ENCODE data around the gene MMP17.
A peak's percentile ranks its signal among the peaks of the same experiment; 100 is the strongest.
"Not testable (repeated sequence)": the region's sequence is repeated elsewhere in the genome, so short reads cannot be mapped to it uniquely, and the experiment has no call there.

MMP17 gene

DNA sequence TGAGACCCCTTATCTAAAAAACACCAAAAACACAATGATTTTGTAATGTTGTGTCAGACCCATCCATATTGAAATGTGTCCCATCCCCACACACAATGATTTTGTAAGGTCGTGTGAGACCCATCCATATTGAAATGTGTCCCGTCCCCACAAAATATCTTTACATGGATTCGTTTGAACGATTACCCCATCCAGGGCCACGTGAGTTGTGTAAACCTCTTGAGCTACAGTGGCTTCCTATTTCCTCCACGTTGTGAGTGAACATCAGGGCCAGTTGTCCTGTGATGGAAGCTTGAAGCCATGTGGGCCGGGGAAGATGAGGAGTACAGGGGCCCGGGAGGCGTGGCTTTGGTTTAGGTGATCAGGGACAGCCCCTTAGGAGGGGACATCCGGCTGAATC lies 39.3 kb downstream of the MMP17 start:
- no peak for DNase-seq

DNA sequence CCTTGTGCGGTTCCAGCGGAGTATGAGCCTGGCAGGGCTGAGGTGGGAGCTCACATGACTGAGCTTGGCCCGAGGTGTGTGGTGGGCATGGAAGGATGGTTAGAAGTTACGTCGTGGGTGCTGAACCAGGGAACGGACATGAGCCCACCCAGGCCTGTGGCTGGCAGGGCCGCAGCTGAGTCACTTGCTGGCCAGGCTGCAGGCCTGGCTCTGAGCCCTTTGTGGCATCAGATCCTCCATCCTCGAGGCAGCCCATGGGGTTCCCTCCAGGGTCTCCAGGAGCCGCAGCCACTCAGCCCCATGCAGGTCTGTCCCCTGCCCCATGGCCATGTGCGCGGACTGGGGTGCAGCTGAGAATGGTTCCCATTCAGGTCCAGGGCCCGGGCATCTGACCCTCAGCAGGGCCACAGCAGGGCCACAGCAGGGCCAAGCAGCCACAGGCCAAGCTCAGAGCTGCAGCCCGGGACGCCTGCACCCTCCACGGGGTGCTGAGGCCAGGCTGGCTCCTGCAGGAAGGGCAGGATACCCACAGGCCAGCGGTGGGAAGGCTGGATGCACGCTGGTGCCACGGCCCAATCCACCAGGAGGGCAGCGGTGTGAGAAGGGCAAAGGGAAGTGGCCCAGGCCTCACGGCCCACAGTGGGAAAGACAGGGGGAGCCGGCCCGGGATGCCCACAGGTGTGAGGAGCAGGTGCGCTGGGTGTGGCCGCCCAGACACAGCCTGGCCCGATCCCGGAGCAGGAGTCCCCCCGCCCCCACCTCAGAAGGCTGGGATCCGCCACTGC lies 39.9 kb downstream of the MMP17 start:
- no peak for DNase-seq

DNA sequence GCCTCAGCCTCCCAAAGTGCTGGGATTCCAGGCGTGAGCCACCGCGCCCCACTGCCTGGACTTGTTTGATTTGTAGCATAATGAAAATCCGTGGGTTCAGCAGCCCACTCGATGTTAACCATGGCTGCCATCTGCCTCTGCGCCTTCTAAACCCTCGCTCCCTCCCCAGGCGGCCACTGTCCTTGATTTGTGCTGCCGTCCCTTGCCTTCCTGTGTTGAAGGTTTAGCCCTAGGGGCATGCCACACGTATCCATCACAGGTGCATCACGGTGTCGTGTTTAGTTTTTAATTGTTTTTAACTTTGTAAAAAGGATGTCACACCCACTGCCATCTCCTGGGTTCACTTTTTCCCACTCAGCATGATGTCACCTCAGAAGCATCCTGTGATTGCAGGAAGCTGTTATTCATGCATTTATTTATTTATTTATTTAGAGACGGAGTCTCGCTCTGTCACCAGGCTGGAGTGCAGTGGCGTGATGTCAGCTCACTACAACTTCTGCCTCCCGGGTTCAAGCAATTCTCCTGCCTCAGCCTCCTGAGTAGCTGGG lies 41.8 kb downstream of the MMP17 start:
- DNase-seq = no peak

DNA sequence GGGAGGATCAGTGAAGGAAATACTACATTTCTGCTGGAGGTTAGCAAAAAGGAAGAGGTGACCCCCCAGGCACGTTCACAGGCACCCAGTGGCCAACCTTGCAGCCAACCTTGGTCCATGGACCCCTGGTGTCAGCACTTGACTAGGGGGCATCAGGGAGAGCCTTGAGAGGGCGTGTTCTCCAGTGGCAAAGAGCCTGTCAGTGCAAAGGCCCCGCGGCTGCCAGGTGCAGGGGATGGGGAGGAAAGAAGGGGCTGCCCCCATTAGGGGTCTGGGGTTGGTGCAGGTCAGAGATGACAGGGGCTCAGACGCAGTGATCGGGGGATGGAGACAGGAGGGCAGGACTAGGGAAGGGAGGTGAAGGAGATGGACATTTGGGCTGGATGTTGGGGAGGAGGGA lies 43.5 kb downstream of the MMP17 start:
- DNase-seq = no peak

DNA sequence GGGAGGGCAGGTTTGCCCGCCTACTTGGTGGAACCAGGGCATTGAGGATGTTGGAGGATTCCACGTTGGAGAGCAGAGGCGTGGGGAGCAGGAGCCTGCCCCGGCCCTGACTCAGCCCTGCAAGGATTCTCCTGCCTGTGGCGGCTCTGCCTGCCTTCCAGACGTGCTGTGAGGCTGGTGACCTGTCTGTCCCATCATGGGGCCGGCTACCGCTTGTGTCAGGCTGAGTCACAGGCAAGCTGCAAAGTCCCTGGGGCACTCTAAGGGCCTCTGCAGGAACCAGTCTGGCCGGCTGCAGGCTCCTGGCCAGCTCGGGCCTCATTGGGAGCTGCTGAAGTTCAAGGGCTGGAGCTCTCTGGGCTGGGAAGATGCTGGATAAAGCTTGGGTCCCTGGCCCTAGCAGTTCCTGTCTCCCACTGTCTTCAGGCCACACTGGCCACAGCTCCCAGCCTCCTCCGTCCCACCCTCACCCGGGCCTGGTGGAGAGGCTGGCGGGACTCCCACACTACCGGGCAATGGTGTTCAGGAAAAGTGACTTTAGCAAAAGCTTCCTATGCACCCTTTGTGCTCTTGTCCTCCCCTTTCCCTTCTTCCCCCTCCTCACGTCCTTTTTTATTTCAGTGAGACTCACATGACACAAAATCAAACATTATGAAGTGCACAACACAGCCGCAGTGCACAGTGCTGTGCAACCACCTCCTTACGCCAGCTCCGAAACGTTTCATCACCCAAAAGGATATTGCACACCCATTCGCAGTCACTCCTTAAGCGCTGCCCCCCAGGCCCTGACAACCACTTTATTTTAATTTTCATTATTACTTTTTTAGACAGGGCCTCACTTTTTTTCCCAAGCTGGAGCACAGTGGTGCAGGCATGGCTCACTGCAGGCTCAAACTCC lies 44.2 kb downstream of the MMP17 start:
- no peak for DNase-seq

DNA sequence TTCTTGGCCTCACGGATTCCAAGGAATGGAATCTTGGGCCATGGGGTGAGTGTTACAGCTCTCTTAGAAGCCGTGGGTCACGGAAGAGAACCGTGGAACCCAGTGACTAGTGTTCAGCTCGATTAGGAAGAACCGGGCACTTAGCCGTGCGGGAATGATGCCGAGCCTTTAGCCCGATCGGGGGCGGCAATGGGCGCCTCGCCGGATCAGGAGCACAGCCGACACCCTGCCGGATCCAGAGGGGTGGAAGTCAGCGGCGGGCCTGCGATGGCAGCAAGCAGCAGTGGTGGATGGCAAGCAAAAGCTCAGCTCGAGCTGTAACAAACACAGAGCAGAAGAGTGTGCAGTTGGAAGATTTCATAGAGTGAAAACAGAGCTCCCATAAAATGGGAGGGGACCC lies 45.1 kb downstream of the MMP17 start:
- no peak for DNase-seq

DNA sequence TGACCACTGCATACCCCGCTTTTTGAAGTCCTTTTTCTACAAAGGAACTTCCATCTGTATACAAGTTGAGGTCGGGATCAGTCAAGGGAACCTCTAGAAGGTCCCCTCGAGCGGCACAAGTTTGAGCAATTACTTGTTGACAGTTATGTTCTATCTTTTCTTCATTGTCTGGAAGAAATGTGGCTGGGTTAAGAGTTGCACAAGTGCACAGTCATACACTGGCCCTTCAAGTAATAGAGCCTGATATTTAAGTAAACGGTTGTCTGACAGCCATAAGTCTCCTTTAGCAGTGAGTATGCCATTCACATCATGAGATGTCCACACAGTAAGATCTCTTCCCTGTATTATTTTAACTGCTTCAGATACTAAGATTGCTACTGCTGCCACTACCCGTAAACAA lies 46.8 kb downstream of the MMP17 start:
- not testable (repeated sequence) for DNase-seq

DNA sequence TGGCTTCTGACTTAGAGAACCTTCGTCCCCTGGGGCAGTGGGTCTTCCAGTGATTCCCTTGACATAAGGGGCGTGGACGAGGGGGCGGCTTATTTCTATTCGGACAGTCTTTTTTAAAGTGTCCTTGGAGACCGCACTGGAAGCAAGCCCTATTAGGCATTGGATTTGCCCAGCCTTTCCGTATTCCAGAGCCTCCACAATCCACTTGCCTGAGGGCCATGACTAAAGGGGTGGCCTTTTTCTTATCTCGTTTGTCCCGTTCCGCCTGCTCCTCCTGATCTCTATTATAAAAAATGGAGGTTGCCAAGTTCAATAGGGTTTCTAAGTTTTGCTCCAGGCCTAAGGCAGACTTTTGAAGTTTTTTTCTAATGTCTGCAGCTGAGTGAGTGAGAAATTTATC lies 49.0 kb downstream of the MMP17 start:
- not testable (repeated sequence) for DNase-seq

DNA sequence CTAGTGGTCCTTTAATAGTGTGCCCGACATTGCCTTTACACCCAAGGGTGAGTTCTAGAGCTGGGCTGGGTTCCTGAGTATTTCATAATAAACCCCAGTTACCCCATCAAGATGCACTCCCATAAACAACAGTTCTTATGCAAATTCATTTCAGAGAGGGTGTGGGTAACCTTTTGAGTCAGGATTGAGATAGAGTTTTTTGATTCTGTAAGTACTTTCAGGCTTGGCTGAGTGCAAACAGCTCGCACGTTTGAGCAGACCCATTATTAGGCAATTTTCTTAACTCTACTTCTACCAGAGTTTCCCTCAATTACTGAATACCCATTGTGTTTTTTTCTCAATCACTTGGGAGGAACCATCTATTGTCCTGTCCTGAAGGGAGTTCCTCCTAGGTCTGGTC lies 50.2 kb downstream of the MMP17 start:
- DNase-seq = not testable (repeated sequence)

DNA sequence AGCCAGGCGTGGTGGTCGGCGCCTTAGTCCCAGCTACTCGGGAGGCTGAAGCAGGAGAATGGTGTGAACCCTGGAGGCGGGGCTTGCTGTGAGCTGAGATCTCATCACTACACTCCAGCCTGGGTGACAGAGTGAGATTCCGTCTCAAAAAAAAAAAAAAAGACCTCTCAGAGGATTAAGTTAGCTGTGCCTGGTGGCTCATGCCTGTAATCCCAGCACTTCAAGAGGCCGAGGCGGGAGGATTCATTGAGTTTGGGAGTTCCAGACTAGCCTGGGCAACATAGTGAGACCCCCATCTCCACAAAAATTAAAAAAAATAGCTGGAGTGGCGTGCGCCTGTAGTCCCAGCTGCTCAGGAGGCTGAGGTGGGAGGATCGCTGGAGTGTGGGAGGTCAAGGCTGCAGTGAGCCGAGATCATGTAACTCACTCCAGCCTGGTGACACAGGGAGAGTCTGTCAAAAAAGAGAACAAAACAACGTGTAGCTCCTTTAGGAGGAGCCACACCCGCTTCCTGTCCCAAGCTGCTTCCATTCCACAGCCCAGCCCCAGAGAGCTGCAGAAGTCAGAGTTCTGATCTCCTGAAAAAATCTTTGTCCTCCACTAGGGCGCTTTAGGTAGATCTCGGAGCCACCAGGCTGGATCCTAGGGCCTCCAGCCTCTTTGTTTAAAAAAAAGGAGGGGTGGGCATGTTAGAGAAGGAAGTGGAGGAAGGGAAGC lies 54.8 kb downstream of the MMP17 start:
- no peak for DNase-seq

DNA sequence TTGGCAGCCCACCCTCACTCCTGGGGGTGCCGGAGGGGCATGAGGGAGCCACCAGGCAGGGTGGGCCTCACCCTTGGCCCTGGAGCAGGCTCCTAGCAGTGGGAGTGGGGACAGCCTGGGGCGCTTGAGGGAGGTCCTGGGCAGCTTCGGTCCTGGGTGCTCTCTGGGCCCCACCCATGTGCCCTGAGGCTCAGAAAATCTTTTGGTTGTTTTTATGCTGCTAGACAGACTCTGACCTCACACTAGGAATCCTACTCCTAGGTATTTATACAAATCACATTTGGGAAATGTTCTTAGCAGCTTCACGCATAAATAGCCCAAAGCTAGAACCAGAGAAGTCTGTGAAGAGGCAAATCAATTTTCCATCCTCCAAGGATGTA lies 55.3 kb downstream of the MMP17 start:
- no peak for DNase-seq

DNA sequence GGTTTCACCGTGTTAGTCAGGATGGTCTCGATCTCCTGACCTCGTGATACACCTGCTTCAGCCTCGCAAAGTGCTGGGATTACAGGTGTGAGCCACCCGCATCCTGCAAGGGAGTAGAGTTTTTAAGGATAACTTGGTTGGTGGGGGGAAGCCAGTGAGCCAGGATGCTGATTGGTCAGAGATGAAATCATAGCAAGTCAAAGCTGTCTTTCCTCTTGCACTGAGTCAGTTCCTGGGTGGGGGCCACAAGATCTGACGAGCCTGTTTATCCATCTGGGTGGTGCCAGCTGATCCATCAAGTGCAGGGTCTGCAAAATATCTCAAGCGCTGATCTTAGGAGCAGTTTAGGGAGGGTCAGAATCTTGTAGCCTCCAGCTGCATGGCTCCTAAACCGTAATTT lies 56.9 kb downstream of the MMP17 start:
- DNase-seq = not testable (repeated sequence)

DNA sequence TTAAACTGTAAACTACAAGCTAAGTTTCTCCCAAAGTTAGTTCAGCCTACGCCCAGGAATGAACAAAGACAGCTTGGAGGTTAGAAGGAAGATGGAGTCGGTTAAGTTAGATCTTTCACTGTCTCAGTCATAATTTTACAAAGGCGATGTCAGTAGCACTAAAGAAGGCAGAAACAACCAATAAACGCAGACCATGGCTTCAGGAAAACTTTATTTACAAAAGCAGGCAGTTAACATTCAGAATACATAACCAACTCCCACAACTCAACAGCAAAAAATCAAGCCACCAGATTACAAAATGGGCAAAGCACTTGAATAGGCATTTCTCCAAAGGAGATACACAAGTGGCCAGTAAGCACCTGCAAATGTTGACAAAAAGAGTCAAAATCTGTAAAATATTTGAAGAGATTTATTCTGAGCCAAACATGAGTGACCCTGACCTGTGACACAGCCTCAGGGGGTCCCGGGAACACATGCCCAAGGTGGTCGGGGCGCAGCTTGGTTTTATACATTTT lies 57.4 kb downstream of the MMP17 start:
- DNase-seq = no peak

DNA sequence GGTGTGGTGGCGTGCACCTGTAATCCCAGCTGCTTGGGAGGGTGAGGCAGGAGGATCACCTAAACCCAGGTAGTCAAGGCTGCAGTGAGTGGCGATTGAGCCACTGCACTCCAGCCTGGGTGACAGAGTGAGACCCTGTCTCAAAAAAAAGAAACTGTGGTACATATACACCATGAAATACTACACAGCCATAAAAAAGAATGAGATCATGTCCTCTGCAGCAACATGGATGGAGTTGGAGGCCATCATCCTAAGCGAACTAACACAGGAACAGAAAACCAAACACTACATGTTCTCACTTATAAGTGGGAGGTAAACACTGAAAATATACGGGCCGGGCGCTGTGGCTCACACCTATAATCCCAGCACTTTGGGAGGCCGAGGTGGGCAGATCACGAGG lies 63.5 kb downstream of the MMP17 start:
- not testable (repeated sequence) for DNase-seq

DNA sequence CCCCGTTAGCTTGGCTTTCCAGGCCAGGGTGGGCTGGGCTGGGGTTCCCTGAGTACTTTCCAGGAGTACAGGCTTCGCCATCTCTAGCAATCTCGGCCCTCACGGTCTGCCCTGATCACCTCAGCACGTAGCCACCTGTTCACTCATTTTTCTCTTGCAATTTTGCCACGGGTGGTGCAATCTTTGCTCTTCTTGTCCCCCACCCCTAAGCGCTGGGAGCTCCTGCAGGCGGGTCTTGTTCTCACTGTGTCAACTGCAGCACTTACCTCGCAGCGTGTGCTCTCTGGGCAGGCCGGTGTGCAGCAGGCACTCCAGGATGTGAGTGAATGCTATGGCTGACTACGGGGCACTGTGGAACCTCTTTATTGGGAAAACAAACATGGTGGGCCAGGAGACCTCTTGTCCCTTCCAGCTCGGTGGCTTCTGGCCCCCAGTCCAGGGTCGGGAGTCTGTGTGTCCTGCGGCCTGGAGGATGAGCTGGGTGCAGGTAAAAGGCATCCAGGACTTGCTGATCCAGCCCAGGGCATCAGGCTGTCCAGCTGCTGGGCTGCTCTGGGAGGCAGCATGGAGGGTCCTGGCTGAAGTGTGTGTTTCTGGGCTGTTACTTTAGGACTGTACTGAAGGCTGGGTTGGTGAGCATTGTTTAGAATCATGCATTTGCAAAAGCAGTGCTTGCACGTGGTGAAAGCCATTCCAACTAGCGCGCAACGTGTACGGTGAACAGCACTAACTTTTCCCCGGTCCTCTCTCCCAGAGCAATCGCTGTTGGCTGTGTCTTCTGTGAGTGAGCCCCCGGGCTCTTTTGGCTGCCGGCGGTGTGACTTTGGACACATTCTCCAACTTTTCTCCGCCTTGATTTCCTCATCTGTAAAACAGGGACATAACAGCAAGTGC lies 64.8 kb downstream of the MMP17 start:
- no peak for DNase-seq

DNA sequence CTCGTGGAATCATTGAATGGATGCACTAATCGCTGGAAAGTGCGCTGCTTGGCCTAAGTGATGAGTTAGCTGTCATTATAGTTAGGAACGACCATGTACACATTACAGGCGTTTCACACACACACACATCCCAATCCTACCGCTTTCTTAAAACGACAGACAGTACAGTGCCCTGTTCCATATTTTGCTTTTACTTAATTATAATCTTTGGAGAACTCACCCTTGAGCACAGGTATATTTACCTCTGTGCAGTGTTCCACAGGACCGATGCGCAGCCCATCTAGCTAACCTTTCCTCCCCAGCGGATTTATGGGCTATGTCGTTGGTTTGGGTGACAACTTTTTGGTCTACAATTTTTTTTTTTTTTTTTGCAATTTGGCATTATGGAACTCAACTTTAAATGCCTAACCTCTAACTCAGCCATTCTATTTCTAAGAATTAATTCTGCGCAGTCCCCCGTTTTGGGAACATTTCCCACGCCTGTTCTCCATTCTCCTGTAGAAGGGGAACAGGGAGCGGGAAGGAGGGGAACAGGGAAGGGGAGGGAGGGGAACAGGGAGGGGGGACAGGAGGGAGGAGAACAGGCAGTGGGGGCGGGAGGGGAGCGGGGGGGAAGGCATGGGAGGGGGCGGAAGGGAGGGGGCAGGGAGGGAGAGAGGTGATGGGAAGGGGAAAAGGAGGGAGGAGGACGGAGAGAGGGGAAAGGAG lies 65.6 kb downstream of the MMP17 start:
- no peak for DNase-seq

DNA sequence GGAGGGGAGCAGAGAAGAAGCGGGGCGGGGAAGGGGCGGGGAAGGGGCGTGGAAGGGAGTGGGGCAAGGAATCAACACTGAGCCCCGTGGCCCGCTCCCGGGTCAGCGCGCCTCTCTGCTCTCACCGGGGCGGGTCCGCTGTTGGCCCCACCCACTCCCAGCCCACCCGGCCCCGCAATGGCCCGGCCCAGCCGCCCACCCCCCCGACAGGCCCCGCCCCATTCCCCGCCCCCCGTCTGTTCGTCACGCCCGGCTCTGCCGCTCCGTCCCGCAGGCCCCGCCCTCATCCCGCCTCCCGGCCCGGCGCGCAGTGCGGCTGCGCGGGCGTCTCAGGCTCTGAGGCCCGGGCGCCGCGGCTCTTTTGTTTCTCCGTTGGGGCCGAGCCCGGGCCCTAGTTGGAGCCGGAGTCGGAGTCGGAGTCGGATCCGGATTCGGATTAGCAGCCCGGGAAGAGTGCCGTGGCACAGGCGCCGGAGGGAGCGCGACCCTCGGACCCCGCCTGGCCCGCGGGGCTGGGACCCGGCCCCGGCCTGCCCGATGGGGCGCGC lies 66.2 kb downstream of the MMP17 start, which contains the start of gene ULK1:
ULK1 (plus strand) TSS at position 310 of the 548 bp plus-strand sequence. CDS start 380 bp downstream, outside the sequence.
- DNase-seq = peak; percentile 70

DNA sequence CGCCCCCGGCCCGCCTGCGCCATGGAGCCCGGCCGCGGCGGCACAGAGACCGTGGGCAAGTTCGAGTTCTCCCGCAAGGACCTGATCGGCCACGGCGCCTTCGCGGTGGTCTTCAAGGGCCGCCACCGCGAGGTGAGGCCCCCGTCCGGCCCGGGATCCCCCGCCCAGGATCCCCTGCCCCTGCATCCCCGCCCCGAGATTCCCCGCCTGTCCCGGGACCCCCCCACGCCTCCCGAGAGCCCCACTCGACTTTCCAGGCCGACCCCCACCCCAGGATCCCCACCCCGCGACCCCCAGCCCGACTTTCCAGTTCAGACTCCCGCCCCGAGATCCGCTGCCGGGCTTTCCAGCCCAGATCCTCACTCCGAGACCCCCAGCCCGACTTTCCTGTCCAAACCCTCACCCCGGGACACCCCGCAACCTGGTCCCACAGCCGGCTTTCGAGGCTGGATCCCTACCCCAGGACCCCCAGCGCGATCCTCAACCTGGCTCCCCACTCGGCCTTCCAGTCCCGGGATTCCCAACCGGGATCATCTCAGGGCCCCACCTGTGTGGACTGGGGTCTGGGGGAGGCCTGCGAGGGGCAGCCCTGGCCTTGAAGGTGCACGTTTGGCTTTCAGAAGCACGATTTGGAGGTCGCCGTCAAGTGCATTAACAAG lies 66.9 kb downstream of the MMP17 start:
- no peak for DNase-seq

DNA sequence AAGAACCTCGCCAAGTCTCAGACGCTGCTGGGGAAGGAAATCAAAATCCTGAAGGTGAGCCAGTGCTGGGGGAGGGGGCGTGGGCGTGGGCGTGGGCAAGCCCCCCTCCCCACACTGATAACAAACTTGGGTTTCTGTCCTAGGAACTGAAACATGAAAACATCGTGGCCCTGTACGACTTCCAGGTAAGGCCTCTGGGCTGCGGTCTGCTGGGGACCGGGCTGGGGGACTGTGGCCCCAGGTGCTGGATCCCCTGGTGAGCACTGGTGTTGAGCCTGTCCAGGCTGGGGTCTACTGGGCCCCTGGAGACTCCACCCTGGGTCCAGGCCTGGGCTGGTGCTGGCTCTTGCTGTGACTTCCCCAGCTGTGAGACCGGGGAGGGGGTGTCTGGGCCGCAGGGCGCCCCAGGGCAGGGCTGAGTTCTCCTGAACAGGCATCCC lies 67.5 kb downstream of the MMP17 start:
- DNase-seq = no peak

Data from NCI-H187 treated with DMSO at 0.1 percent for 48 hours (cell line).